HuH-7.5 (cell line): Measurements from ENCODE around the gene ZSCAN22.
A peak's percentile ranks its signal among the peaks of the same experiment; 100 is the strongest.

Experiments used
- DNase-seq: peaks from one replicate; pipeline ENCODE4 v3.0.0; 2011; ENCODE audit warnings: low spot score

Gene ZSCAN22

GRCh38 chr19:58351990-58352755 lies 25.4 kb downstream of the ZSCAN22 start:
- DNase-seq: no peak

DNA sequence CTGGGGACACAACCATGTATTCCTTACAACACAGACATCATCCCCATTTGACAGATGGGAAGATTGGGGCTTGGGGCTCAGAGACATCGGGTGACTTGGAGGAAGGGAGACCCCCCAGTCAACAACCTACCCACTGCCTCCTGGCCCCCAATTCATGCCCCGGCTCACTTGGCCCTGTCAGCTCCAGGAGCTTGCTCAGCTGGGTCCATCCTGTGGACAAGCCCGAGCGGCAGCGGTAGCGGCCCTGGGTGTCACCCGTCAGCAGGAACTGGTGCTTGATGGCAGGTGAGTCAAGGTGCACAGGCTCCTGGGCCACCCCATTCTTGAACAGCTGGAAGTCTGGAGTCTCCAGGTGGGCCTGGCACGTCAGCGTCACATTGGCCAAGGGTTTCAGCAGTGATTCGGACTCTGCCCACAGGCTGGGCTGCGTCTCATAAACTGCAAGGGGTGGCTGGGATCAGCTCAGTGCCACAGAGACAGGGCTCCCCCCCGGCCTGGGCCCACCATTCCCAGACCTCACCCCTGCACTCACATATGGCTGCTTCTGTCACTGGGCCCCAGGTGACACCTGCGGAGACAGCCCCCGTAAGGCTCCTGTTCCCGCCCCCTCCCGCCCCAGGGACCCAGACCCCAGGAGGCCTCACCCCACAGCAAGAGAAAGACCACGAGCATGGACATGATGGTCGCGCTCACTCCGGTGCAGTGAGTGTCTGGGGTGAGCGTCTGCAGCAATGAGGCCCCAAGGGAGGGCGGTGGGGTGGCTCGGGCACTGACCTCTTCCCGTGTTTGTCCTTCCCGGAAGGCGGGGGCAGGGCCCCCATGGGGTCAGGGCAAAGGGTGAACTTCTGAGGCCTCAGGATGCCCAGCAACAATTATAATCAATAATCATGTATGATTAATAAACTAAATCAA lies 26.2 kb downstream of the ZSCAN22 start, which contains the start of gene A1BG:
TSS of gene A1BG (minus strand) at position 733 of the 912 bp plus-strand sequence. CDS start at position 678, 55 bp downstream.
- DNase-seq: peak; percentile 77

GRCh38 chr19:58353717-58354477 lies 27.1 kb downstream of the ZSCAN22 start:
- DNase-seq: peak; percentile 50

DNA sequence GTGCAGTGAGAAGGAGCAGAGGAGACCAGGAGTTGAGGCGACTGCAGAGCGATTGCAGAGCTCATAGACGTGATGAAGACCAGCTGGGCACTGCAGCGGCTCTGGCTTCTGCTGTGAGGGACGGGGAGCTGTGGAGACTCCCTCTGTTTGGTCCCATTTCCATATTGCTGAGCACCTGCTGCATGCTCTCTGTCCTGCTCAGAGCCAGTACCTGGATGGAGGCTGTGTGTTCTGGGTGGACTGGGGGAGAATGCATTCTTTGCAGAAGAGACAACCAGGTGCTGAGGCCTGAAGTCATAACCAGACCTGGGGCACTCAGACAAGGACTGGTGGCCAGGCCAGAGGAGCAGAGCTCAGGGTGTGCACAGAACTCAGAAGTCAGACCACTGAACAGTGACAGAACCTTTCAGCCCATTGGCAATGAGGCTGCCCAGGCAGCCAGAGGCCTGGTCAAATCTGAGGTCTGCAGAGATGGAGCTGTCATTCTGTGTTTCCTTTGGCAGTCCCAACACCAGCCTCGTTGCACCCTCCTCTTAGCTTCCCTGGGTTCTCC lies 27.8 kb downstream of the ZSCAN22 start:
- no peak for DNase-seq

DNA sequence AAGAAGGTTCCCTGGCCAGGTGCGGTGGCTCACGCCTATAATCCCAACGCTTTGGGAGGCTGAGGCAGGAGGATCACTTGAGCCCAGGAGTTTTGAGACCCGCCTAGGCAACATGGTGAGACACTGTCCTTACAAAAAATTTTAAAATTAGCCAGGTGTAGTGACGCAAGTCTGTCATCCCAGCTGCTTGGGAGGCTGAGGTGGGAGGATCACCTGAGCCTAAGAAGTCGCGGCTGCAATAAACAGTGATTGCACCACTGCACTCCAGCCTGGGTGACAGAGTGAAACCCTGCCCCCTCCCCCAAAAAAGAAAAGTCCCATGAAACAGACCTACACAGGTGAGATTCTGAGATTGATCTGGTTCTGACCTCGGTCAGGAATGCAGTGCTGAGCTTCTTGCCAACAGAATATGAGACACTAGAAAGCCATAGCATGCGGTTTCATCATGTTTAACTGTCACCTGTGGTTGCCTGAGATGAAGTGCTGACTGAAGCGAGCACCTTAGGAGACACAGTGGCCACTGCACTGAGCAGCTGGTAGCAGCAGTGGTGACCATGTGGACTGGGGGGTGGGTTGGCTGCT lies 28.5 kb downstream of the ZSCAN22 start:
- DNase-seq: no peak

DNA sequence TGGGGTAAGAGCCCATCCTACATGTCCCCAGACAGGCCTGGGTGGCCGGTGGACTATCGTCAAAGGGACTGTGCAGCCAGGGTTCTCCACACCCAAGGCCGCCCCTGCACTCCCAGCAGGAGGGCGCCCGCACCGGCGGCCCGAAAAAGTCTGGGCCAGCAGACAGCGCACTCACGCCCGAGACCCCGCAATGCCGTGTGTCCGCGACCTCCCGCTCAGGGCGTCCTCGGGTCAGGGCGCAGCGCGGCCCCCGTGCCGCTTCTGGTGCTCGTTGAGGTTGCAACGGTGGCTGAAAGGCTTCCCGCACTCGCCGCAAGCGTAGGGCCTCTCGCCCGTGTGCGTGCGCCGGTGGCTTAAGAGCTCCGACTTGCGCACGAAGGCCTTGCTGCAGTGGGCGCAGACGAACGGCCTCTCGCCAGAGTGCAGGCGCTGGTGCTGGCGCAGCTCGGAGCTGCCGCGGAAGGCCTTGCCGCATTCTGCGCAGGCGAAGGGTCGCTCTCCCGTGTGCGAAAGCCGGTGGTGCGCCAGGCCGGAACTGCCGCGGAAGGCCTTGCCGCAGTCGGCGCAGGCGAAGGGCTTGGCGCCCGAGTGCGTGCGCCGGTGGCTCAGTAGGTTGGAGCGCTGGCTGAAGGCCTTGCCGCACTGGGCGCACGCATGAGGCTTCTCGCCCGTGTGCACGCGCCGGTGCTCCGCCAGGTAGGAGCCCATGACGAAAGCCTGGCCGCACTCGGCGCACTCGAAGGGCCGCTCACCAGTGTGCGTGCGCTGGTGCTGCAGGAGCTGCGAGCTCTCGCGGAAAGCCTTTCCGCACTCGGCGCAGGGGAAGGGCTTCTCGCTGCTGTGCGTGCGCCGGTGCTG lies 29.3 kb downstream of the ZSCAN22 start:
- DNase-seq: no peak

- DNase-seq: no peak
Observed at GRCh38 chr19:58356766-58357480, 30.1 kb downstream of the ZSCAN22 start.

- DNase-seq: no peak
Observed at GRCh38 chr19:58357481-58358145, 30.8 kb downstream of the ZSCAN22 start.

DNA sequence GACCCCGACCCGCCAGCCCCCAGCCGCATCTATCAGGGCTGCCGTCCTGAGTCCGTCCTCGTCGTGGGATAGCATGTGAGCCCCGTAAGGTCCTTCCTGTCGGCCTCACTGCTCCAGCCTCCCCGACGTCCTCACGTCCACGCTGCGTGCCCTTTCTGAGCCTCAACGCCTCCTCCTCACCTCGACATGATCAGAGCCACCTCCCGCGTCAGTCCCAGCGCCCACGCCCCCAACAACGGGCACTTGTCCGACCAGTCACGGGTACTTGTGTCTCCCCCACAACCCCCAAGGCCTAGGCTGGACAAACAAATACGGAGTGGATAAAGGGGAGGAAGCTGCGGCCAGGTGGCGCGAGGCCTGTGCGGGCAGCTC lies 35.1 kb downstream of the ZSCAN22 start:
- DNase-seq: peak; percentile 91

DNA sequence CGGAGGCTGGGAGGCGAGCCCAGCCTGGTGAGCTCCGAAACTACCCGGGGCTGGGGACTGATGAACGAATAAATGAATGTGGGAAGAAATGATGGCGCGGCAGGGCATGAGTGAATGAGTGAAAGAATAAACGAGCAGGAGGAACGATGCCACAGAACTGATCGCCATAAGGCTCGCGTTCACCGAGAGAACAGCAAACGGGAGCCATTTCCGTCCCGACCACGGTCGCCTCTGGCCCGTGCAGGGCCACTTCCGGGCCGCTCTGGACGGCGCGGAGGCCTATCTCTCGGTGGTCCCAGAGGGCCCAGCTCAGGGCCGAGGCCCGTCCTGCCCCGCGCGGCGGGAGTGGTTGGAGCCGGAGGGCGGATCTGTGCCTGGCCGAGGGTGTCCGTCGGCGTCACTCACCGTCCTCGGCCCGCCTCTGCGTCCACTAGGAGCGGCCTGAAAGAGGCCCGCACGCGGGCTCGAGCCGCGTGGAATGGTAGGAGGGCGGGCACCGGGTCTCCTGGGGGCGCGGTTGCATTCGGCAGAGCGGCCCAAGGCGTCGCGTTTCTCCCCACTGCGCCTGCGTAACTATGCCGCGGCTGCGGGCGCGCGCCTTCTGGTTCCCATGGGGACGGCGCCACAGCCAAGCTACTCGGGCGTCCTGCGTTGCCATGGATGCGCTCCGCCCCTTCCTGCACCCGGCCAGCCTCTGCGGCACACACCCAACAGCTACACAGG lies 35.6 kb downstream of the ZSCAN22 start, which contains the start of gene ZNF497:
TSS of gene ZNF497 (minus strand) at position 480 of the 723 bp plus-strand sequence. CDS start 5,116 bp downstream, outside the sequence.
- DNase-seq: peak; percentile 100

DNA sequence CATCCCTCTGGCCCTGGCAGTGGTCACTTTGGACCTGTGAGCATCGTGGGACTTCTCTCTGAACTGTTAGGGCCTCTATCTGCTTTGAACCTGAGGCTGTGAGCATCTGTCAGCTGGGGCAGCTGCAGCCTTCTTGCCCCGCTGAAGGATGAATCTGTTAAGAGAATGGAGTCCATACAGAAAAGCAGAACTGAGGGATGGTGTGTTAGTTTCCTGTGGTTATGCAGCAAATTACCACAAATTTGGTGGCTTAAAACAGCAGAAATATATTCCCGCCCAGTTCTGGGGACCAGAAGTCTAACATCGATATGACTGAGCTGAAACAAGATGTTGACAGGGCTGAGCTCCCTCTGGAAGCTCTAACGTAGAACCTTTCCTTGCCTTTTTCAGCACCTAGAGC lies 37.4 kb downstream of the ZSCAN22 start:
- no peak for DNase-seq

- no peak for DNase-seq
Observed at GRCh38 chr19:58366585-58367430, 40.0 kb downstream of the ZSCAN22 start.

- no peak for DNase-seq
Observed at GRCh38 chr19:58367698-58368454, 41.1 kb downstream of the ZSCAN22 start.

GRCh38 chr19:58368561-58369360 lies 42.0 kb downstream of the ZSCAN22 start:
- no peak for DNase-seq

DNA sequence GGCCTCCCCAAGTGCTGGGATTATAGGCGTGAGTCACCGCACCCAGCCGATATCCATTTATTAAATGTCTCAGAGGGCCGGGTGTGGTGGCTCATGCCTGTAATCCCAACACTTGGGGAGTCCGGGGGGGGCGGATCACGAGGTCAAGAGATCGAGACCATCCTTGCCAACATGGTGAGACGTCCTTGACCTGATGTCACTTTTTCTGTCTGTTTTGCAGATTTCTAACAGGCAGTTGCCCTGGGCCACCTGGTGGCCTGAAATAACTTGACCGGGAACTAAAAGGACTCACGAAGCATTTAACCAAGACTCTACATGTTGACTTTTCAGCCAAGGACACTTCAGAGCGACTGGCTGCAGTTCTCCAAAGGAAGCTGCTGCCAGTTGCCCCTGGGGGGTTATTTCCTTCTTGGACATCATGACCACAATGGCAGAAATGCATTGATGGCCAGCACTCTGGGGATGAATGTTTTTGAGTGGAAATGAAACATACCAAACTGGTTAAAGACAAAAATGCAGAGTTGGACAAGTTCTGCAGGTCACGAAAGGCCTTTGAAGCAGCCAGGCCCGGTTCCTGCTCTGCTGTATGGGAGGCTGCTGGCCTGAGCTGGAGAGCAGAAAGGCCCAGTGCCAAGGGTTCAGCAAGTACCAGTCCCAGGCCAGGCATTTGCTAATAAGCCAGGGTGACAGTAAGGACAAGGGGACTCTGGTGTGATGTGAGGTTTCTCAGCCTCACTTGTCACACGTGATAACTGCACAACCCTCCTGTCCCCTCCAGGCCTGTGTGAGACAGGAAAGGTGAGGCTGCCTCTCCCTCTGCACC lies 45.7 kb downstream of the ZSCAN22 start:
- DNase-seq: no peak
